ENCODE data around the gene HS6ST1. TPM values are rescaled to one million over a fixed set of nuclear protein-coding genes. Genes with fewer than 3 reads are reported as not detected.
A peak's percentile ranks its signal among the peaks of the same experiment; 100 is the strongest.

Gene HS6ST1
- total RNA-seq, 1 experiment from 2014 or later, result 63.3 TPM

DNA sequence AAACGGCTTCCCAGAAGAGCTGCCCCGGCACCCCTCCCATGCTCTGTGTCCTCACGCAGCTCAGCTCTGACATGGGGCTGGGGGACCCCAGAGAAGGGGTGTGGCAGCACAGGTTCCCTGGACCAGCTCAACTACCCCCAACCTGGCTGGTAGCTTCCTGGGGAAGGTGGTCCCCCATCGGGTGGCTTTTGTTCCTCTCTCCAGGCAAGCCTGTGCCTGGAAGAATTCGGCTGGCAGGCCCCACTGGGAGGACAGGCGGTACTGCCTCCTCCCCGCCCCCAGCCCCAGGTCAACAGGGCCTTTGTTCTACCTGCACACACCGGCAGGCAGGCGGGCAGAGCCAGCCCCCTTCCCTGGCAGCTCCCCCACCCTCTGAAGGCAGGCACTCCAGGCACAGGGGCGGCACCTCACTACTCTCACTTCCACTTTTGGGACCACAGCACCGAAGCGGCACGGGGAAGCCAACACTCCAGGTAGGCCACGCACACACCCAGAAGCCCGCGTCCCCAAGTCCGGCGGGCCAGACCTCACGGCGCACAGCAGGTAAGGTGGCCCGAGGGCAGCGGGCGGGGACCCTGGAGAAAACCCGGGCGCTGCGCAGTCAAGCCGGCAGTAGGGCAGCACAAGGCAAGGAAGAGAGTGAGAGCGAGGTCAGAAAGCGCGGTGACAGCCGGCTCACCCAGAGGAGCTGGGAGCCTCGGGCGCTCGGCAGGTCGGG lies 1.3 kb downstream of the HS6ST1 start:
- TF ChIP-seq EZH2 (IDR thresholded peaks at IDR 0.05; ENCODE audit: borderline replicate concordance, low read depth, low read length, poor library complexity, severe bottlenecking), result no peak
- TF ChIP-seq CTCF (conservative IDR thresholded peaks at IDR 0.05; ENCODE audit: low read depth, low read length), result no peak
- Histone ChIP-seq H3K36me3 (ENCODE audit: insufficient read depth, low read length, poor library complexity, severe bottlenecking) (peaks cover 3% of the 10 kb centered on the region), H3K27me3 (replicated peaks; ENCODE audit: insufficient read depth, low read depth, low read length, poor library complexity) (no peaks in the 10 kb centered on the region), H3K27ac (ENCODE audit: low read depth, low read length, poor library complexity, severe bottlenecking) (peak overlapping the region; percentile 52), H3K4me1 (ENCODE audit: insufficient read depth, low read length, poor library complexity, severe bottlenecking) (peaks cover 46% of the 10 kb centered on the region), H3K4me3 (ENCODE audit: low read depth, low read length, poor library complexity, severe bottlenecking) (peak overlapping the region; percentile 90), H3K9me3 (ENCODE audit: low read depth, low read length, poor library complexity, severe bottlenecking) (no peaks in the 10 kb centered on the region)
- no TSS peak for BruUV-seq (replicated peaks)
- intact Hi-C loops (cut with micrococcal nuclease; ENCODE audit: unreplicated experiment), result loop anchor here (10.0 kb wide), 1 partner anchor 253 kb away; no protein-coding TSS in a partner anchor
- no peak for DNase-seq (ENCODE audit: low spot score)
- CTCF ChIA-PET, result no interaction called here
- POLR2A ChIA-PET (ENCODE audit: low non-redundant PET), result no interaction called here

GRCh38 chr2:128316777-128317180 lies 1.9 kb downstream of the HS6ST1 start:
- POLR2A ChIA-PET (ENCODE audit: low non-redundant PET), result no interaction called here
- H3K36me3 ChIP-seq (ENCODE audit: insufficient read depth, low read length, poor library complexity, severe bottlenecking), result peaks cover 3% of the 10 kb centered on the region
- no peak for DNase-seq (ENCODE audit: low spot score)
- TF ChIP-seq EZH2 (IDR thresholded peaks at IDR 0.05; ENCODE audit: borderline replicate concordance, low read depth, low read length, poor library complexity, severe bottlenecking), result no peak
- intact Hi-C loops (cut with micrococcal nuclease; ENCODE audit: unreplicated experiment), result loop anchor here (10.0 kb wide), 1 partner anchor 252 kb away; no protein-coding TSS in a partner anchor
- no TSS peak for BruUV-seq (replicated peaks)
- peaks cover 45% of the 10 kb centered on the region for H3K4me1 ChIP-seq (ENCODE audit: insufficient read depth, low read length, poor library complexity, severe bottlenecking)
- H3K4me3 ChIP-seq (ENCODE audit: low read depth, low read length, poor library complexity, severe bottlenecking), result peak overlapping the region; percentile 90
- no peak overlapping the region for H3K27ac ChIP-seq (ENCODE audit: low read depth, low read length, poor library complexity, severe bottlenecking)
- CTCF ChIA-PET, result no interaction called here
- H3K9me3 ChIP-seq (ENCODE audit: low read depth, low read length, poor library complexity, severe bottlenecking), result no peaks in the 10 kb centered on the region
- H3K27me3 ChIP-seq (replicated peaks; ENCODE audit: insufficient read depth, low read depth, low read length, poor library complexity), result no peaks in the 10 kb centered on the region

DNA sequence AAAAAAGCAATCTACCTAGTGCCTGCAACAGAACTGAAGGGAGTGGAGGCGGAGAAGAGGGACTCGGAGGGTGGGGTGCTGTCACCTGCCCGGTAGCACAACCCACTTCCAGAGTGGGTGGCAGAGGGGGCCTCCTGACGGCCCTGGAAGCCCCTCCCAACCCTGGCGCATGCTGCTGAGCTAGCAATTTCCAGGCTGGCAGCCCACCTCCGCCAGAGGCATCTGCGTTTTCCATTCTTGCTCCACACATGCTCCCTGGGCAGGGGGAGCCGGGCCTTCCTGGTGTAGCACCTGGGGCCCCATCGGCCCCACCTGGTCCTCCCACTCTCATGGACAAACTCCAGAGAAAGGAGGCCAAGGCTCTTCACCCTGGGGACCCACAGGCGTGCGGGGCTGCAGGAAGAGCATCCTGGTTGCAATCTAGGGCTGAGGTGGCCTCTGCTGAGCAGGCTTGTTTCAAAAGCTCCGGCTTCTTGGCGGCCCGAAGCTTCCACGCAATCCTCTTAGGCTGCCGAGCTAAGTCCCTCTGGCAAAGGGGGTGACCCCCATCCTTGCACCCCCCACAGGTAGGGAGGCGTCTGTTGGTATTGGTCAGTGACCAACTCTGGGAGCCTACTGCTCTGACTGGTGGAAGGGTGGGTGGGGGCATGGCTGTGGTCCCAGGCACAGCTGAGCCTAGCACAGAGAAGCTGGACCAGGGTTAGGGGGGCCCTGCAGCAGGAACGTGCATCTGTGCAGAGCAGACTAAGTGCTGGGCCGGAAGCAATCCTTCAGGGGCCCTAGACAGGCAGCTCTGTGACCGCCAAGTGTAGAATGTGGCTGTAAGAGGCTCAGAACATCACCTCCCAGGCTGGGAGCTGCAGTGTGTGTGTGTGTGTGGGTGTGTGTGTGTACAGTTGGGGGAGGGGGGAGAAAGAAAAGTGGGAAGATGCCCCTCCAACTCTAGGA lies 2.6 kb downstream of the HS6ST1 start:
- Histone ChIP-seq H3K4me1 (ENCODE audit: insufficient read depth, low read length, poor library complexity, severe bottlenecking) (peaks cover 39% of the 10 kb centered on the region), H3K9me3 (ENCODE audit: low read depth, low read length, poor library complexity, severe bottlenecking) (no peaks in the 10 kb centered on the region), H3K4me3 (ENCODE audit: low read depth, low read length, poor library complexity, severe bottlenecking) (peak overlapping the region; percentile 90), H3K27me3 (replicated peaks; ENCODE audit: insufficient read depth, low read depth, low read length, poor library complexity) (no peaks in the 10 kb centered on the region), H3K36me3 (ENCODE audit: insufficient read depth, low read length, poor library complexity, severe bottlenecking) (peaks cover 3% of the 10 kb centered on the region), H3K27ac (ENCODE audit: low read depth, low read length, poor library complexity, severe bottlenecking) (no peak overlapping the region)
- TSS peak; percentile 16 for BruUV-seq (replicated peaks)
- CTCF ChIA-PET, result no interaction called here
- no peak for DNase-seq (ENCODE audit: low spot score)
- no peak for TF ChIP-seq EZH2 (IDR thresholded peaks at IDR 0.05; ENCODE audit: borderline replicate concordance, low read depth, low read length, poor library complexity, severe bottlenecking)
- intact Hi-C loops (cut with micrococcal nuclease; ENCODE audit: unreplicated experiment), result loop anchor here (10.0 kb wide), 1 partner anchor 251 kb away; no protein-coding TSS in a partner anchor
- POLR2A ChIA-PET (ENCODE audit: low non-redundant PET), result interaction anchor here (0.5 kb wide), 1 partner anchor 88 kb away, joined by 3 read pairs; no protein-coding TSS in a partner anchor

All from A673 (cell line).